Smooth muscle cell of the pulmonary artery (primary cell): Measurements from ENCODE around the gene SH2D4B. TPM values are rescaled to one million over a fixed set of nuclear protein-coding genes. Genes with fewer than 3 reads are reported as not detected.

Source experiments
- total RNA-seq: library from RNA; depleted of rRNA; stranded (reverse); fragments of >200 nt; gene quantifications from 2 replicates; pipeline ENCODE4 v1.2.3, GENCODE V29; 2014

SH2D4B gene
- 0.07 TPM in 1 of 2 replicates, not detected in the other for total RNA-seq

GRCh38 chr10:80537736-80538480 lies at the start of gene SH2D4B:
Gene SH2D4B (plus strand): TSS chr10:80537902. CDS start chr10:80538332, 430 bp downstream.

Other genes starting within 250 kb of the SH2D4B start
- gene MAT1A, start 248.2 kb upstream of the SH2D4B start, total RNA-seq: not detected in 2 replicates
- gene DYDC1, start 181.1 kb upstream of the SH2D4B start, total RNA-seq: not detected in 2 replicates
- gene DYDC2, start 181.1 kb upstream of the SH2D4B start, total RNA-seq: not detected in 2 replicates
- gene PRXL2A, start 129.4 kb upstream of the SH2D4B start, total RNA-seq: 5.4 and 8.9 TPM in 2 replicates
- 21.5 and 36.8 TPM in 2 replicates for gene TSPAN14, start 83.6 kb upstream of the SH2D4B start, total RNA-seq